ENCODE measurements around the gene IL18R1.

Gene IL18R1

DNA sequence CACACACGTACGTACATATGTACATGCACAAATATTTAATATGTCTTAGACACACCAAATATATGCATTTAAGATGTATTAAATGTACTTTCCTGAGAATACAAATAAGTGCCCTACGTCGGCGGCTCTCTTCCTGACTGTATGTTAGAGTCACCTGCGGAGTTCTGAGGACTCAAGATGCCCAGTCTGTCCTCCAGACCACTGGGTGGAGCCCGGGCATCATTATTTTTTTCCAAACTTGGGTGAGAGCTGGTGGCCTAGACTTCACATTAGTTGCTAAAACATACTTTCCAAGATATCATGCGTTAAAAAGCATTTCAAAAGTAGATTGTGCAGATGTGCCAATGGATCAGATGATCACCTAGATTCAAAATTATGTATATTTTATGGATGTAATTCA is 2.9 kb downstream of the IL18R1 start:
- Histone ChIP-seq H3K27ac (no peak overlapping the region), H3K4me1 (peaks cover 0 to 10% (median 4%) of the 10 kb centered on the region in 4 donors)
- TF ChIP-seq, protein P1, sequence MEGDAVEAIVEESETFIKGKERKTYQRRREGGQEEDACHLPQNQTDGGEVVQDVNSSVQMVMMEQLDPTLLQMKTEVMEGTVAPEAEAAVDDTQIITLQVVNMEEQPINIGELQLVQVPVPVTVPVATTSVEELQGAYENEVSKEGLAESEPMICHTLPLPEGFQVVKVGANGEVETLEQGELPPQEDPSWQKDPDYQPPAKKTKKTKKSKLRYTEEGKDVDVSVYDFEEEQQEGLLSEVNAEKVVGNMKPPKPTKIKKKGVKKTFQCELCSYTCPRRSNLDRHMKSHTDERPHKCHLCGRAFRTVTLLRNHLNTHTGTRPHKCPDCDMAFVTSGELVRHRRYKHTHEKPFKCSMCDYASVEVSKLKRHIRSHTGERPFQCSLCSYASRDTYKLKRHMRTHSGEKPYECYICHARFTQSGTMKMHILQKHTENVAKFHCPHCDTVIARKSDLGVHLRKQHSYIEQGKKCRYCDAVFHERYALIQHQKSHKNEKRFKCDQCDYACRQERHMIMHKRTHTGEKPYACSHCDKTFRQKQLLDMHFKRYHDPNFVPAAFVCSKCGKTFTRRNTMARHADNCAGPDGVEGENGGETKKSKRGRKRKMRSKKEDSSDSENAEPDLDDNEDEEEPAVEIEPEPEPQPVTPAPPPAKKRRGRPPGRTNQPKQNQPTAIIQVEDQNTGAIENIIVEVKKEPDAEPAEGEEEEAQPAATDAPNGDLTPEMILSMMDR (IDR thresholded peaks at IDR 0.05), result no peak

DNA sequence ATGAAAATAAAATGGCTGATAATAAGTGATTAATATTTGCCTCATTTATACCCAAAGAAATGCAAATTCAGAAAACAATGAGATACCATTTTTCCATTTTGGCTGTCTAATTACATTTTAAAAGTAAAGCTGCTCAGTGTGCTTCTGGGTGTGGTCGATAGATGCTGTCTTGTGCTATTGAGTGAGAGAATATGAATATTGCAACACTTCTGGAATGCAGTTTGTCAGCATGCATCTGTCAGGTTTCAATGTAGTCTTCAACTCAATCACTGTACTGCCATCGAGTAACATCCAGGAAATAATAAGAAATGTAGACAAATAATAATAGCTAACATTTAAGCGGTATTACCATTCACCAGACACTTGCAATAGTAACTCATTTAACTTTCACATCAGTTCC is 3.9 kb downstream of the IL18R1 start:
- intact Hi-C loops (cut with DNase I; ENCODE audit: low total_unique reads), result loop anchor here (10.0 kb wide), 1 partner anchor 115 kb away; no protein-coding TSS in a partner anchor
- TF ChIP-seq, protein P1 (IDR thresholded peaks at IDR 0.05), result no peak
- peaks cover 0 to 10% (median 4%) of the 10 kb centered on the region in 4 donors for H3K4me1 ChIP-seq

More for the DNA sequence above, 2.9 kb downstream of the IL18R1 start:
- H3K36me3 ChIP-seq, result no peaks in the 10 kb centered on the region
- H3K27me3 ChIP-seq, result no peaks in the 10 kb centered on the region
- intact Hi-C loops (cut with DNase I; ENCODE audit: low total_unique reads), result loop anchor here (10.0 kb wide), 1 partner anchor 114 kb away; no protein-coding TSS in a partner anchor
- DNase-seq, result no peak
- no peaks in the 10 kb centered on the region for H3K9me3 ChIP-seq
- no peak overlapping the region for H3K4me3 ChIP-seq

DNA sequence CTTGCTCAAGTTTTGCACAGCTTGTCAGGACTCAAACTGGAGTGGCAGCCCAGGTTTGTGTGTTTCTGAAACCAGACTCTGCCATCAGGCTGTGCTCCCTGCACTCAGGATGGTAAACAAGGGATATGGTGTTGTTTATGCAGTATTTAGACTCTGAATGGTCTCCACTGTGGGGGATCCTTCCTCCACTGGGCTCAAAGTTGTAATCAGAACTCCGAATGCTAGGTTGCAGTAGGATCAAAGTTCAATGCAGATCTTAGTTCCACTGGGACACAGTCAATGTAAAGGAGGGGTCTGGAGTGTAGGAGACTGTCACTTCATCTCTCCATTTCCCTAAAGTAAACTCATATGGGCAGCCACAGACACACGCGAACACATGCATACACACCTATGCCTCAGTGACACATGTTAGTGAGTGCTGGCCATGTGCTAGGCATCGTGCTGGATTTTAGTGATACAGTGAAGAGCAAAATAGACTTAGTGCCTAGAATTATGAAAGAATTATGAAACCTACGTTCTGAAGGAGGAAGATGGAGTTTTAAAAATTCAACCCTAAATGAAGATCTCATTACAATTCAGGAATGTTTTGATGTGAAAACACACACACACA is 6.1 kb downstream of the IL18R1 start:
- DNase-seq, result no peak
- H3K27me3 ChIP-seq, result no peaks in the 10 kb centered on the region
- H3K4me1 ChIP-seq, result no peaks in the 10 kb centered on the region
- H3K27ac ChIP-seq, result no peak overlapping the region
- TF ChIP-seq, protein P1 (IDR thresholded peaks at IDR 0.05), result no peak
- intact Hi-C loops (cut with DNase I; ENCODE audit: low total_unique reads), result no loop called here
- no peak overlapping the region for H3K4me3 ChIP-seq
- peaks cover 2 to 13% (median 10%) of the 10 kb centered on the region in 3 donors for H3K9me3 ChIP-seq
- H3K36me3 ChIP-seq, result peaks cover 0 to 10% (median 0%) of the 10 kb centered on the region in 3 donors

More for the DNA sequence above, 3.9 kb downstream of the IL18R1 start:
- Histone ChIP-seq H3K9me3 (no peaks in the 10 kb centered on the region), H3K27ac (no peak overlapping the region), H3K27me3 (no peaks in the 10 kb centered on the region), H3K36me3 (no peaks in the 10 kb centered on the region), H3K4me3 (no peak overlapping the region)
- no peak for DNase-seq

DNA sequence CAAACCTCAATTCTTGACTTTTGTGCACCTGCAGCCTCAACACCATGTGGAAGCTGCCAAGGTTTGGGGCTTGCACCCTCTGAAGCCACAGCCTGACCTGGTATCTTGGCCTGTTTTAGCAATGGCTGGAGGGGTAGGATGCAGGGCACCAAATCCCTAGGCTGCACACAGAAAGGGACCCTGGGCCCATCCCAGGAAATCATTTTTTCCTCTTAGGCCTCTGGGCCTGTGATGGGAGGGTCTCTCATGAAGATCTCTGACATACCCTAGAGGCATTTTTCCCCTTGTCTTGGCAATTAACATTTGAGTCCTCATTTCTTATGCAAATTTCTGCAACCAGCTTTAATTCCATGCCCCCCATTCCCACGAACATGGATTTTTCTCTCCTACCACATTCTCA is 10.2 kb downstream of the IL18R1 start:
- H3K27ac ChIP-seq, result no peak overlapping the region
- TF ChIP-seq, protein P1 (IDR thresholded peaks at IDR 0.05), result no peak
- H3K36me3 ChIP-seq, result peaks cover 0 to 10% (median 0%) of the 10 kb centered on the region in 3 donors
- intact Hi-C loops (cut with DNase I; ENCODE audit: low total_unique reads), result no loop called here
- peaks cover 2 to 15% (median 10%) of the 10 kb centered on the region in 3 donors for H3K9me3 ChIP-seq
- no peaks in the 10 kb centered on the region for H3K27me3 ChIP-seq
- no peak for DNase-seq
- no peak overlapping the region for H3K4me3 ChIP-seq
- no peaks in the 10 kb centered on the region for H3K4me1 ChIP-seq

DNA sequence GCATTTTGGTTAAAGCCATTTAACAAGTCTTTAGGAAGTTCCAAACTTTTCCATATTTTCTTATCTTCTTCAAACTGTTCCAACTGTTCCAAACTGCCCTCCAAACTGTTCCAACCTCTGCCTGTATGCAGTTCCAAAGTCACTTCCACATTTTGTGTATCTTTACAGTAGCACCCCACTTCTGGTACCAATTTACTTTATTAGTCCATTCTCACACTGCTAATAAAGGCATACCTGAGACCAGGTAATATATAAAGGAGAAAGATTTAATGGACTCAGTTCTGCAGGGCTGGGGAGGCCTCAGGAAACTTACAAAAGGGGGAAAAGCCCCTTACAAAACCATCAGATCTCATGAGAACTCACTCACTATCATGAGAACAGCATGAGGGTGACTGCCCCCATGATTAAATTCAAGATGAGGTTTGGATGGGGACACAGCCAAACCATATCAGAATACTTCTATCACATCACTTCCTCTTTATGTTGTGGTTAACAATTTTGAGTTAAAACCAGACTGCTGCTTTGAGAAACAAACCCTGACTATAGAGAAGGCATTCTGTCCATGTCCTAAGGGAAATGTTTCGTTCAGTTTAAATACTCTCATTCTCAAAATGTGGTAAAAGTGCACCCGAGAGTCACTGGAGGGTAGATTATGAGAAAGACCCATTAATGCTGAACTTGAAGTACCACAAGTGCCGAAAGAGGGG is 11.0 kb downstream of the IL18R1 start:
- DNase-seq, result no peak
- peaks cover 0 to 10% (median 0%) of the 10 kb centered on the region in 3 donors for H3K36me3 ChIP-seq
- intact Hi-C loops (cut with DNase I; ENCODE audit: low total_unique reads), result no loop called here
- H3K27me3 ChIP-seq, result no peaks in the 10 kb centered on the region
- H3K4me1 ChIP-seq, result no peaks in the 10 kb centered on the region
- no peak overlapping the region for H3K4me3 ChIP-seq
- TF ChIP-seq, protein P1 (IDR thresholded peaks at IDR 0.05), result no peak
- no peak overlapping the region for H3K27ac ChIP-seq
- H3K9me3 ChIP-seq, result peaks cover 2 to 15% (median 10%) of the 10 kb centered on the region in 3 donors

Measured in tibial artery (tissue), 4 donors.